Measurements from ENCODE around the gene UTP25. TPM values are rescaled to one million over a fixed set of nuclear protein-coding genes. Genes with fewer than 3 reads are reported as not detected.

Gene UTP25
- total and polyA plus RNA-seq, 7 experiments from 2014 or later, result 3.2 to 16.3 (median 8.0) TPM

DNA sequence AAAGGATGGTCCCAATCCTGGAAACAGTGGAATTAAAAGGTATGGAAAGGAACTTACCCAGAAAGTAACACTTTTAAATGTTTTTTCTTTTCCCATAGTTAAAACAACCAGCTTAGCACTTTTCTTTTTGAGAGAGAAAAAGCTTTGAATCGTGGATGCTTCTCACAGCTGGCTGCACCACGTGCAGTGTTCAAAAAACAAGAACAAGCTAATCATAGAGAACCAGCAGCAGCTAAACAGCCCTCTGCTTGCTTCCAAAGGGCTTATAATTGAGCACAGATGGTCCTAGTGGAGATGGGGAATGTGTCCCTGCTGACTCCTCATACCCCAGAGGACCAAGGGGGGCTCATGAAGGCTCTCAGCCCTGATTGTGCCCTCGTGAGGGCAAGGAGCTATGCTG, 26.4 kb downstream of the UTP25 start:
- peaks cover 4 to 38% (median 18%) of the 10 kb centered on the region in 5 donors for H3K36me3 Mint-ChIP-seq
- Histone ChIP-seq H3K4me3 (ENCODE audit: low read length) (no peak overlapping the region), H3K27ac (ENCODE audit: low read depth, low read length) (no peak overlapping the region), H3K27me3 (ENCODE audit: control insufficient read depth in 2 of 2, insufficient read depth in 2 of 2, low read length in 2 of 2) (no peaks in the 10 kb centered on the region), H3K9me3 (ENCODE audit: control insufficient read depth in 2 of 3, low read length in 3 of 3) (no peaks in the 10 kb centered on the region), H3K36me3 (ENCODE audit: control insufficient read depth in 2 of 3, insufficient read depth in 3 of 3, low read length in 3 of 3) (peaks cover 3 to 61% (median 13%) of the 10 kb centered on the region in 3 experiments), H3K4me1 (ENCODE audit: control insufficient read depth in 2 of 2, insufficient read depth in 2 of 2, low read length in 2 of 2) (no peaks in the 10 kb centered on the region)
- ATAC-seq (no peak), DNase-seq (no peak)
- peak overlapping the region in 5 of 9 donors; percentile 3 to 78 (median 45) for H3K27ac Mint-ChIP-seq
- H3K4me3 Mint-ChIP-seq, result no peak overlapping the region
- intact Hi-C loops (cut with micrococcal nuclease), result no loop called here
- H3K4me1 Mint-ChIP-seq, result peaks cover 0 to 17% (median 8%) of the 10 kb centered on the region in 7 donors
- H3K27me3 Mint-ChIP-seq, result no peaks in the 10 kb centered on the region
- ChIA-PET CTCF (no interaction called here), POLR2A (interaction anchor here (0.9 kb wide), 1 partner anchor 27 kb away, joined by 3 read pairs; no protein-coding TSS in a partner anchor)
- H3K9me3 Mint-ChIP-seq, result no peaks in the 10 kb centered on the region

DNA sequence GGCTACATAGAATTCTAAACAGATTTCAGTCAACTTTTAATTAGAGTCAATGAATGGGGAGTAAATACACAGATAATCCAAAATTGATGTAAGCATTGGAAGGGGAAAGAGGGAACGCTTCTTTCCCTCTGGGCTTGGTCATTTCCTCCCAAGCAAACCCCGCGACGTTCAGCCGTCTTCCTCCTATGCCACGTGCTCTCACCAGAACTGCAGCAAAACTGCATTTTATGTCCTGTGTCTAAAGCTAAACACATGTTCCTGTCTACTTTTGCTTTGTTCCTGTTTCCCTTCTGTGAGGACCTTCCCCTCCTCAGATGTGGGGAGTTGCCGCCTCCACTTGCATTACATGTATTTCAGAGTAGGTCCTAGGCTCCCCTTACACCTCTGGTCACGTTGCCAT, 27.2 kb downstream of the UTP25 start:
- no peaks in the 10 kb centered on the region for H3K27me3 Mint-ChIP-seq
- ATAC-seq, result no peak
- H3K36me3 ChIP-seq (ENCODE audit: control insufficient read depth in 2 of 3, insufficient read depth in 3 of 3, low read length in 3 of 3), result peaks cover 3 to 53% (median 13%) of the 10 kb centered on the region in 3 experiments
- H3K4me3 ChIP-seq (ENCODE audit: low read length), result no peak overlapping the region
- H3K4me1 ChIP-seq (ENCODE audit: control insufficient read depth in 2 of 2, insufficient read depth in 2 of 2, low read length in 2 of 2), result no peaks in the 10 kb centered on the region
- POLR2A ChIA-PET, result interaction anchor here (0.9 kb wide), 1 partner anchor 28 kb away, joined by 3 read pairs; no protein-coding TSS in a partner anchor
- H3K27me3 ChIP-seq (ENCODE audit: control insufficient read depth in 2 of 2, insufficient read depth in 2 of 2, low read length in 2 of 2), result no peaks in the 10 kb centered on the region
- CTCF ChIA-PET, result interaction anchor here (0.5 to 0.7 kb wide), 2 partner anchors 25 to 33 kb away, joined by 3 read pairs; no protein-coding TSS in a partner anchor
- peaks cover 4 to 33% (median 14%) of the 10 kb centered on the region in 5 donors for H3K36me3 Mint-ChIP-seq
- H3K9me3 Mint-ChIP-seq, result no peaks in the 10 kb centered on the region
- peaks cover 0 to 16% (median 8%) of the 10 kb centered on the region in 7 donors for H3K4me1 Mint-ChIP-seq
- peak overlapping the region in 3 of 10 donors; percentile 15 to 54 (median 34) for H3K4me3 Mint-ChIP-seq
- intact Hi-C loops (cut with micrococcal nuclease), result no loop called here
- no peaks in the 10 kb centered on the region for H3K9me3 ChIP-seq (ENCODE audit: control insufficient read depth in 2 of 3, low read length in 3 of 3)
- H3K27ac ChIP-seq (ENCODE audit: low read depth, low read length), result no peak overlapping the region
- H3K27ac Mint-ChIP-seq, result peak overlapping the region in 8 of 9 donors; percentile 3 to 88 (median 54)
- no peak for DNase-seq

DNA sequence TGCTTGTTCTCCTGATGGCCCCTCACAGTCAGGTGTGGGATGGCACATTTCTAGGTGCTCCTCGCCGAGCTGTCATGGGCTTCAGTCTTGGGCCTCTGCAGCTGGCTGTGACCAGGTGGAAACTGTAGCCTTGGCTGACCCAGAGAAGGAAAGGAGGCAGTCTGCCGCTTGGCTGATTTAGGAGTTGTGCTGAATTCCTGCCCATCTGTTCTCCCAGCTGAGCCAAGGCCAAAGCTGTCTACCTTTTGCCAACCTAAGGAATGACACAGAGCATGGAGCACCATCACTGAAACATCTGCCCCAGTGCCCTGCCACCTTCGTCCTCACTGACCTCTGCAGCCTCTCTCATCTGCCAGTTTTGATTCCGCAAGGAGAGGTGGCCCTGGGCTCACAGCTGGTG, 27.9 kb downstream of the UTP25 start:
- Mint-ChIP-seq H3K27me3 (no peaks in the 10 kb centered on the region), H3K9me3 (no peaks in the 10 kb centered on the region), H3K27ac (peak overlapping the region in 3 of 9 donors; percentile 10 to 78 (median 43)), H3K4me3 (no peak overlapping the region), H3K36me3 (peaks cover 0 to 29% (median 11%) of the 10 kb centered on the region in 5 donors), H3K4me1 (peaks cover 0 to 16% (median 7%) of the 10 kb centered on the region in 7 donors)
- intact Hi-C loops (cut with micrococcal nuclease), result no loop called here
- H3K4me3 ChIP-seq (ENCODE audit: low read length), result no peak overlapping the region
- DNase-seq (no peak), ATAC-seq (no peak)
- no peaks in the 10 kb centered on the region for H3K27me3 ChIP-seq (ENCODE audit: control insufficient read depth in 2 of 2, insufficient read depth in 2 of 2, low read length in 2 of 2)
- no peak overlapping the region for H3K27ac ChIP-seq (ENCODE audit: low read depth, low read length)
- H3K9me3 ChIP-seq (ENCODE audit: control insufficient read depth in 2 of 3, low read length in 3 of 3), result no peaks in the 10 kb centered on the region
- H3K36me3 ChIP-seq (ENCODE audit: control insufficient read depth in 2 of 3, insufficient read depth in 3 of 3, low read length in 3 of 3), result peaks cover 3 to 47% (median 13%) of the 10 kb centered on the region in 3 experiments
- ChIA-PET CTCF (interaction anchor here (0.5 to 0.7 kb wide), 2 partner anchors 26 to 34 kb away, joined by 3 read pairs; no protein-coding TSS in a partner anchor), POLR2A (no interaction called here)
- H3K4me1 ChIP-seq (ENCODE audit: control insufficient read depth in 2 of 2, insufficient read depth in 2 of 2, low read length in 2 of 2), result no peaks in the 10 kb centered on the region

DNA sequence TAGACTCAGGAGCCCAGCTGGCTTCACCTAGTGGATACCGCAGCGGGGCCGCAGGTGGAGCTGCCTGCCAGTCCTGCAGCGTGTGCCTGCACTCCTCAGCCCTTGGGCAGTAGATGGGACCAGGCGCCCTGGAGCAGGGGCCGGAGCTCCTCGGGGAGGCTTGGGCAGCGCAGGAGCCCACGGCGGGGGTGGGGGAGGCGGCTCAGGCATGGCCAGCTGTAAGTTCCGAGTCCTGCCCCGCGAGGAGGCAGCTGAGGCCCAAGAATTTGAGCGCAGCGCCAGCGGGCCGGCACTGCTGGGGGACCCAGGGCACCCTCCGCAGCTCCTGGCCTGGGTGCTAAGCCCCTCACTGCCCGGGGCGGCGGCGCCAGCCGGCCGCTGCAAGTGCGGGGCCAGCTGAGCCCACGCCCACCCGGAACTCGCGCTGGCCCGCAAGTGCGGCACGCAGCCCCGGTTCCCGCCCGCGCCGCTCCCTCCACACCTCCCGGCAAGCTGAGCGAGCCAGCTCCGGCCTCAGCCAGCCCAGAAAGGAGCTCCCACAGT, 30.9 kb downstream of the UTP25 start:
- ATAC-seq, result no peak
- Mint-ChIP-seq H3K9me3 (no peaks in the 10 kb centered on the region), H3K27me3 (peaks cover 0 to 25% (median 15%) of the 10 kb centered on the region in 5 donors), H3K4me3 (no peak overlapping the region), H3K4me1 (peaks cover 0 to 16% (median 7%) of the 10 kb centered on the region in 7 donors), H3K36me3 (peaks cover 0 to 11% (median 2%) of the 10 kb centered on the region in 5 donors), H3K27ac (no peak overlapping the region)
- Histone ChIP-seq H3K9me3 (ENCODE audit: control insufficient read depth in 2 of 3, low read length in 3 of 3) (no peaks in the 10 kb centered on the region), H3K27me3 (ENCODE audit: control insufficient read depth in 2 of 2, insufficient read depth in 2 of 2, low read length in 2 of 2) (no peaks in the 10 kb centered on the region), H3K27ac (ENCODE audit: low read depth, low read length) (no peak overlapping the region), H3K4me3 (ENCODE audit: low read length) (no peak overlapping the region), H3K4me1 (ENCODE audit: control insufficient read depth in 2 of 2, insufficient read depth in 2 of 2, low read length in 2 of 2) (no peaks in the 10 kb centered on the region), H3K36me3 (ENCODE audit: control insufficient read depth in 2 of 3, insufficient read depth in 3 of 3, low read length in 3 of 3) (peaks cover 0 to 18% (median 0%) of the 10 kb centered on the region in 3 experiments)
- no peak for DNase-seq
- intact Hi-C loops (cut with micrococcal nuclease), result no loop called here
- POLR2A ChIA-PET, result interaction anchor here (0.6 kb wide), 1 partner anchor 498 kb away, joined by 3 read pairs; no protein-coding TSS in a partner anchor
- CTCF ChIA-PET, result interaction anchor here (0.6 kb wide), 1 partner anchor 286 kb away, joined by 3 read pairs; no protein-coding TSS in a partner anchor

DNA sequence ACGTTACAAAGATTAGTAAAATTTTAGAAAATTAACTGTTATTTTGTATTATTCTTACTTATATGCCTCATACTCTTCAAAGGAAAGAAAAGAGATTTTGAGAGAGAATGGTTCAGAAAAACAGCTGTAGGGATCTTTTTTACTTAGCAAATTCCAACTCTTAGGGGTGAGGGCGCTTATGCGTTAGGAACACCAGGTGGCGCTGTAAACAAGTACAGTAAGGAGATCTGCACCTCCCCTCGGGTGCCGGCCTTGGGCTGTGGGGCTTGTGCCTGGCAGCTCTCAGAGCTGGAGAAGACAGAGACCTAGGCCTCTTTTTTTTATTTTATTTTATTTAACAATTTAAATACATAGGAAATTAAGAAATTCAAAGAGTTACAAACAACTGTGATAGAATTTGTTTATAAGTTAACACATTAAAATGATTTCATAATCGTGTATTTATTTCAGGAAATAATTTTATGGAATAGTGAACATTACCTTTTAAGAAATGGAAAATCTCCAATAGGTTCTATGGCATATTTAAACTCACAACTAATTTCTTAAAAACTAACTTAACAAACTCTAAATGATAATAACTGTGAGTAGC, 32.6 kb downstream of the UTP25 start:
- H3K4me1 Mint-ChIP-seq, result peaks cover 0 to 5% (median 0%) of the 10 kb centered on the region in 7 donors
- intact Hi-C loops (cut with micrococcal nuclease), result loop anchor here (1.0 to 10.0 kb wide), 4 partner anchors 129 to 1274 kb away; partner anchors contain the start of gene KCNH1 (in 1 of the 2)
- H3K27ac Mint-ChIP-seq, result no peak overlapping the region
- peak; percentile 32 to 68 (median 58) for DNase-seq
- H3K27me3 ChIP-seq (ENCODE audit: control insufficient read depth in 2 of 2, insufficient read depth in 2 of 2, low read length in 2 of 2), result no peaks in the 10 kb centered on the region
- H3K4me1 ChIP-seq (ENCODE audit: control insufficient read depth in 2 of 2, insufficient read depth in 2 of 2, low read length in 2 of 2), result no peaks in the 10 kb centered on the region
- no peaks in the 10 kb centered on the region for H3K9me3 ChIP-seq (ENCODE audit: control insufficient read depth in 2 of 3, low read length in 3 of 3)
- H3K36me3 Mint-ChIP-seq, result peaks cover 0 to 3% (median 0%) of the 10 kb centered on the region in 5 donors
- CTCF ChIA-PET, result interaction anchor here (0.5 to 2.0 kb wide), 4 partner anchors 68 to 457 kb away, joined by 3 to 9 read pairs (median 3); no protein-coding TSS in a partner anchor
- POLR2A ChIA-PET, result no interaction called here
- H3K27me3 Mint-ChIP-seq, result peaks cover 0 to 25% (median 15%) of the 10 kb centered on the region in 5 donors
- peak; percentile 88 for ATAC-seq
- H3K27ac ChIP-seq (ENCODE audit: low read depth, low read length), result no peak overlapping the region
- H3K36me3 ChIP-seq (ENCODE audit: control insufficient read depth in 2 of 3, insufficient read depth in 3 of 3, low read length in 3 of 3), result peaks cover 0 to 6% (median 0%) of the 10 kb centered on the region in 3 experiments
- H3K4me3 ChIP-seq (ENCODE audit: low read length), result no peak overlapping the region
- no peaks in the 10 kb centered on the region for H3K9me3 Mint-ChIP-seq
- no peak overlapping the region for H3K4me3 Mint-ChIP-seq

DNA sequence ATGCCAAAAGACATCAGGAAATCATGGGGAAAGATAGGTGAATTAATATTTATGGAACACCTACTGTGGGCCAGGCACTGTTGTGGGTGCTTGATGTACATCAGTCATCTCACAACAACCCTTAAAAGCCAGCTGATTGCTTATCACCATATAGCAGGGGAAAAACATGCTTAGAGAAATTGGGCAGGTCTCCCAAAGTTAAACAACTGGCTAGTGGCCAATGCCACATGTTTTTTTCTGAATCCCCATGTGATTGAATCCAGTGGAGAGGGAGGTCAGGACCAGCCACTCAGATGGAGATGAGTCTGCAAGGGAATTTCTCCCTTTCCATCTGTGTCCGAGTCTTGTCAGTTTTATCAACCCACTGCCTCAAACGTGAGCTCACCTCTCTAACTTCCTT, 33.5 kb downstream of the UTP25 start:
- peaks cover 0 to 1% (median 0%) of the 10 kb centered on the region in 7 donors for H3K4me1 Mint-ChIP-seq
- Histone ChIP-seq H3K27me3 (ENCODE audit: control insufficient read depth in 2 of 2, insufficient read depth in 2 of 2, low read length in 2 of 2) (no peaks in the 10 kb centered on the region), H3K4me3 (ENCODE audit: low read length) (no peak overlapping the region), H3K4me1 (ENCODE audit: control insufficient read depth in 2 of 2, insufficient read depth in 2 of 2, low read length in 2 of 2) (no peaks in the 10 kb centered on the region), H3K36me3 (ENCODE audit: control insufficient read depth in 2 of 3, insufficient read depth in 3 of 3, low read length in 3 of 3) (no peaks in the 10 kb centered on the region), H3K27ac (ENCODE audit: low read depth, low read length) (no peak overlapping the region), H3K9me3 (ENCODE audit: control insufficient read depth in 2 of 3, low read length in 3 of 3) (no peaks in the 10 kb centered on the region)
- H3K27ac Mint-ChIP-seq, result no peak overlapping the region
- ATAC-seq (no peak), DNase-seq (no peak)
- ChIA-PET CTCF (interaction anchor here (2.0 kb wide), 1 partner anchor 449 kb away, joined by 9 read pairs; no protein-coding TSS in a partner anchor), POLR2A (no interaction called here)
- H3K9me3 Mint-ChIP-seq, result peaks cover 0 to 4% (median 0%) of the 10 kb centered on the region in 11 donors
- H3K4me3 Mint-ChIP-seq, result no peak overlapping the region
- intact Hi-C loops (cut with micrococcal nuclease), result loop anchor here in 1 of 2 donors (10.0 kb wide), 1 partner anchor 1274 kb away; the partner anchor contains the start of gene KCNH1
- peaks cover 0 to 27% (median 17%) of the 10 kb centered on the region in 5 donors for H3K27me3 Mint-ChIP-seq
- H3K36me3 Mint-ChIP-seq, result peaks cover 0 to 3% (median 0%) of the 10 kb centered on the region in 5 donors
